HG03354 (cell line): Measurements from ENCODE around the gene REEP6.
"Not testable (repeated sequence)": the region's sequence is repeated elsewhere in the genome, so short reads cannot be mapped to it uniquely, and the experiment has no call there.

ENCODE experiments used
- ATAC-seq: cut with Tn5 transposase; IDR thresholded peaks from one replicate; pipeline ENCODE4 v1.9.1; 2021; ENCODE audit warnings: mild to moderate bottlenecking; ENCODE audit not compliant: unreplicated experiment, poor library complexity, severe bottlenecking

The REEP6 gene

GRCh38 chr19:1519802-1520201 lies 28.8 kb downstream of the REEP6 start:
- not testable (repeated sequence) for ATAC-seq

DNA sequence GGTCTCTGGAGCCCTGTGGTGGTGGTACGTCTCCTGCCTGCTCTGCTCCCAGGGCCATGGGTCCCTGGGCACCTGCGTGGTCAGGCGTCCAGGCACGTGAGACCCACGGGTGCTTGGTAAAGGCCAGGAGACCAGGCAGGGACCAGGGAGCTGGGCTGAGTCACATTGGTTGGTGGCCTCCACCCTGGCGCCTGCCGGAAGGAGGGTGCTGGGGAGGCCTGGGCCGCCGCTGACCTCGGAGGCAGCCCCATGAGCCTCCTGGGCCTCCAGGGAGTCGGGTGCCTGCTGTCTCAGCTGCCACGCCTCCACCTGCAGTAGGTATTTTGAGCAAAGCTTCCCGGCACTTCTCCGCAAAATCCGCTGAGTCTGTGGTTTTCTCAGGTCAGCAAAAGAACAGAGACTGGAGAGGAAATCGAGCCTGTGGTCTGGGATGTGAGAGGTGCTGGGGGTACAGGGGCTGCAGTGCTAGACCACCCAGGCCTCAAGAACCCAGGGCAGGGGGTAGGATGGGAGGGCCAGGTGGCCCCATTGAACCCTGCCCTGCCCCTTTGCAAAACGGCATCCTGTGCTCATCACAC lies 29.3 kb downstream of the REEP6 start:
- no peak for ATAC-seq

- ATAC-seq = no peak
These were observed 30.7 kb downstream of the REEP6 start for GRCh38 chr19:1521636-1522035.

GRCh38 chr19:1522061-1522460 lies 31.1 kb downstream of the REEP6 start:
- no peak for ATAC-seq

DNA sequence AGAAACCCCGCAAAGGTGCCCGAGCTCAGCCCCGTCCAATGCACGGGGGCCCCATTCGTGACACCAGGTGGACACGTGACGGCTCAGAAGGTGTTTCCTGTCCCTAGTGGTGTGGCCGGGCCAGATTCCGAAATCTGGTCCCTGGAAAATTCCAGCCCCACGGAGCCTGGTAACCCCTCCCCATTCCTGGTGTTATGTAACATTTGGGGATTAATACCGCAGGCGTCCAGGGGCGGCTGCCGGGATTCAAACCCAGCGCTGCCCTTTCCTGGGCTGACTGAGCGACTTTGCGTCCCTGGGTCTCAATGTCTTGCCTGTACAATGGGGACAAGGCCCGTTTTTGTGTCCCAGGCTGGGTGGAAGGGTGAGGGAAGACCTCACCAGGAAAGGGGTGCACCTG lies 31.9 kb downstream of the REEP6 start:
- no peak for ATAC-seq

DNA sequence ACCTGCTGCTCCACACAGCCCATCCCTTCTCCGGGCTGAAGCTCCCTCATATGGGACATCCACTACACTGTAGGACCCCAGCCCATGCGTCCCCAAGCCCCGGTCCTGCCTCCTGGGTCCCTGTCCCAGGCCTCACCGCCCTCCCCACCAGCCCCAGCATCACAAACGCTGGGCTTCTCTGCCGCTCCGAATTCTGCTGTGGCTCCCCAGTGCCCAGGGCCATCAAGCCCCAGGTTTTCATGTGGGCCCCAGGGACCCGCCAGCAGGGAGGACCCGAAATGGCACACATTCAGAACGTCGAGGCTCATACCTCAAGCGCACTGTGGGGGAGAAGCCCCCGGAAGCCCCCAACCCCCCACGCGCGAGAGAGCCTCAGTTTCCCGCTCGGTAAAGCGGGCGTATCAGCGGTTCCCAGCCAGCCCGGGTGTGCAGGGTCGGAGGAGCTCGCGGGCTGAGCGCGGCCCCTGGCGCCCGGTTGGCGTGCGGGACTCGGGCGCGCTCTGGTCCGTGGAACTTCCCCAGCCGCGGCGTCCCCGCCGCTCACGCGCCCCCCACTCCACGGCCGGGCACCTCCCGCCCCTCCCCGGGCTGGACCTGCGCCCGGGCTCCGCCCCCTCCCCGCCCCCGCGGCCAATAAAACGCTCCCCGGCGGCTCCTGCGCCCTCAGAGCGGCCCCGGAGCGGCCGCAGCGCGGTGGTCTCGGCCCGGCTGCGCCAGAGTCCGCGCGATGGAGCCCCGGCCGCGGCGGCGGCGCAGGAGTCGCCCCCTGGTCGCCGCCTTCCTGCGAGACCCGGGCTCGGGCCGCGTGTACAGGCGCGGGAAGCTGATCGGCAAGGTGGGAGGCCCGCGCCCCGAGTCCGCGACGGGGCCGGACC lies 32.7 kb downstream of the REEP6 start, which contains the start of gene PLK5:
Gene PLK5, plus strand, starts transcription at position 666 of the 875 bp plus-strand sequence. CDS start 2,920 bp downstream, outside the sequence.
- no peak for ATAC-seq

- no peak for ATAC-seq
These were observed 33.4 kb downstream of the REEP6 start for GRCh38 chr19:1524287-1524971.

- no peak for ATAC-seq
These were observed 34.0 kb downstream of the REEP6 start for GRCh38 chr19:1524972-1525325.

DNA sequence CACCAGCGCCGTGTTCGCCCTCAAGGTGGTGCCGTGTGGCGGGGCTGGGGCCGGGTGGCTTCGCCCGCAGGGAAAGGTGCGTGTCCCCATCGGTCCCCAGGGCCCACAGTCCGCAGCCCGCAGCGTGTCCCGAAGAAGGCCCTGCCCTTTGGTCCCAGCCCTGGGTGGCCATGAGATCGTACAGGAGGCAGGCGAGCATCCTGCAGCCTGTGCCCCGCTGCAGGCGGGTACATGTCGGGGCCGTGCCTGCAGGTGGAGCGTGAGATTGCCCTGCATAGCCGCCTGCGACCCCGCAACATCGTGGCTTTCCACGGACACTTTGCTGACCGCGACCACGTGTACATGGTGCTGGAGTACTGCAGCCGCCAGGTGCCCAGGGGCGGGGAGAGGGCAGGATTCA lies 34.4 kb downstream of the REEP6 start:
- no peak for ATAC-seq

DNA sequence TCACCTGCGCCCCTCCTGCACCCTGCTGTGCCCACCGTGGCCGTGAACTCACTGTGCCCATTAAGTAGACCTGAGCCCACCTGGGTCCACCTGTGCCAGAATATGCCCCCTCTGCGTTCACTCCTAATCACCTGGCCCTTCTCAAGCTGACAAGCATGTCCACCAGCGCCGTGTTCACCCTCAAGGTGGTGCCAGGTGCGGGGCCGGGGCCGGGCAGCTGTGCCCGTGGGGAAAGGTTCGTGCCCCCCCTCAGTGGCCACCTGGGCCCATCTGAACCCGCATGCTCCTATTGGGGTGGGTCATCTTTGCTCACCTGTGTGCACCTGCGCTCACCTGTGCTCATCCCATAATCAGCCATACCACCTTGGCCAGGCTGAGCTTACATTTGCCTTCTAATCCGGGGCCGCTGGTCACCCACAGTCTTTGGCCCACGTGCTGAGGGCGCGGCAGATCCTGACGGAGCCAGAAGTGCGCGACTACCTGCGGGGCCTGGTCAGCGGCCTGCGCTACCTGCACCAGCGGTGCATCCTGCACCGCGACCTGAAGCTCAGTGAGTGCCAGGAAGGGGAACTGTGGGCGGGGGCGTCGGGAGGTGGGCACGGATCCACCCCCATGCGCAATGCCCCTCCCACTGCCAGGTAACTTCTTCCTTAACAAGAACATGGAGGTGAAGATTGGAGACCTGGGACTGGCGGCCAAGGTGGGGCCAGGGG lies 35.2 kb downstream of the REEP6 start:
- ATAC-seq = no peak

DNA sequence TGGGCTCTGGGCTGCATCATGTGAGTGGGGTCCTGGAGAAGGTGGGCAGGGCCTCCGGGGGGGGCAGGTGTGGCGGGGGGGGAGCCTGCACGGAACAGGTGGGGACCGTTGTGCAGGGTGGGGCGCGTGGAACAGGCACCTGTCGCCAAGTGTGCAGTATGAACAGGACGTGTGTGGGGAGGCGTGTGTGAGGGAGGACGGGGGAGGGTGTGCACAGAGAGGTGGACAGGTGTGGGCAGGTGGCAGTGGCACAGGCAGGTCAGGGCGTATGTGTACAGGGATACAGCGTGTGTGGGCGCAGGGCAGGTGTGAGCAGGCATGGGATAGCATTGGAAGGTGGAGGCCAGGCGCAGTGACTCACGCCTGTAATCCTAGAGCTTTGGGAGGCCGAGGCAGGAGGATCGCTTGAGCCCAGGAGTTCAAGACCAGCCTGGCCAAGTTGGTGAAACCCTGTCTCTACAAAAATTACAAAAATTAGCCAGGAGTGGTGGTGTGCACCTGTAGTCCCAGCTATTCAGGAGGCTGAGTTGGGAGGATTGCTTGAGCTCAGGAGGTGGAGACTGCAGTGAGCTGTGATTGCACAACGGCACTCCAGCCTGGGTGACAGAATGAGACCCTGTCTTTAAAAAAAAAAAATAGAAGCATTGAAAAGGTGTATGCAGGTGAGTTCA lies 36.1 kb downstream of the REEP6 start:
- no peak for ATAC-seq

GRCh38 chr19:1527650-1528309 lies 36.8 kb downstream of the REEP6 start:
- ATAC-seq = no peak

DNA sequence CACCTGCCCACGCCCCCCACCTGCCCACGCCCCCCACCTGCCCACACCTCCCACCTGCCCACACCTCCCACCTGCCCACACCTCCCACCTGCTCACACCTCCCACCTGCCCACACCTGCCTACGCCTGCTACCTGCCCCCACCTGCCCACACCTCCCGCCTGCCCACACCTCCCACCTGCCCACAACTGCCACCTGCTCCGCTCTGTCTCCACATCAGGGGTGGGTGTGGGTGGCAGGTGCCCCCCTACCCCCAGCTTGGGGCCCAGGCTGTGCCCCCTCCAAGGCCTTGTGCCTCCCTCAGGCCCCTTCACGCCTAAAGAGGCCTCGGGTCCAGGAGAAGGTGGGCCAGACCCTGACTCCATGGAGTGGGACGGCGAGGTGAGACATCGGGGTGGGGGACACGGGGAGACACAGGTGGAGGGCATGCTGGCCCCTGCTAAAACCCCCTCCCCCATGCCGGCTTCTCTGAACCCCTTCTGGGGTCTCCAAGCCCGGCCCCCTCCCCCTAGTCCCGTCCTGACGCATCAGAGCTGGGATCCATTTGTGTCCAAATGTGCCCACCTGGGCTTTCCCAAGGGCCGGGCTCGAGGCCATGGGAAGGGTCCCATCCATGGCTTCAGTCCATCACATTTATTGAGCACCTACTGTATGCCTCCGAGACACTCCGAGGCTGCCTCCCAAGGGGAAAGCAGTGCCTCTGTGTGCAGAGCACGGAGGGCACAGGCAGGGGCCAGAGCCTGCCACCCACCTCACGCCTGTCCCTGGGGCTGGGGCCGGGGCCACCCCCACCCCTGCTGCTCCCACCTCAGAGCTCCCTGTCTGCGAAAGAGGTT lies 37.8 kb downstream of the REEP6 start:
- ATAC-seq = no peak

DNA sequence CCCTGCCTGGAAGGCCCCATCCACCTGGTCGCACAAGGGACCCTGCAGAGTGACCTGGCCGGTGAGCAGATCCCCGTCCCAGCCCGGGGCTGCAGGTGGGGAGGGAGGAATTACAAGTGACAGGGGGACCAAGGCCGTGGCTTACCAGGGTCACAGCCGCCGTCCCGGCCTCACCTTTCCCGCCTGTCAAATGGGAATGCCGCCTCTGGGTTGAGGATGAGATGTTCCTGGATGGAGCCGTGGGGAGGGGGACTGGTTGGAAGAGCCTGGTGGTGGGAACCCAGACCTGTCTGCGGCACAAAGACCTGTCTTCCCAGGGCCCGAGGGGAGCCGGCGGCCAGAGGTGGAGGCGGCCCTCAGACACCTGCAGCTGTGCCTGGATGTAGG lies 38.4 kb downstream of the REEP6 start:
- ATAC-seq = no peak

GRCh38 chr19:1530856-1531255 lies 39.9 kb downstream of the REEP6 start:
- ATAC-seq = not testable (repeated sequence)

DNA sequence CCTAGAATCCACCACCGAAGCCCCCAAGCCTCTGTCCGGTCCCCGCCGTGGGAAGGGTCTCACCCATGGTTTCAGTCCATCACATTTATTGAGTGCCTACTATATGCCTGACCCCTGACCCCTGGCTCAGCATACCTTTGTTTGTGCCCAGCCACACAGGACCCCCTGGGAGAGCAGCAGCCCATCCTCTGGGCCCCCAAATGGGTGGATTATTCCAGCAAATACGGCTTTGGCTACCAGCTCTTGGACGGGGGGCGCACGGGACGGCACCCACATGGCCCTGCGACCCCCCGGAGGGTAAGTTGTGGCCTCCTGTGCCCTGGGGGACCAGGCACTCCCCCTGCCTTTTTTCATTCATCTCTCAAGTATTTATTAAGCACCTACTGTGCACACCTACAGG lies 40.6 kb downstream of the REEP6 start:
- no peak for ATAC-seq

DNA sequence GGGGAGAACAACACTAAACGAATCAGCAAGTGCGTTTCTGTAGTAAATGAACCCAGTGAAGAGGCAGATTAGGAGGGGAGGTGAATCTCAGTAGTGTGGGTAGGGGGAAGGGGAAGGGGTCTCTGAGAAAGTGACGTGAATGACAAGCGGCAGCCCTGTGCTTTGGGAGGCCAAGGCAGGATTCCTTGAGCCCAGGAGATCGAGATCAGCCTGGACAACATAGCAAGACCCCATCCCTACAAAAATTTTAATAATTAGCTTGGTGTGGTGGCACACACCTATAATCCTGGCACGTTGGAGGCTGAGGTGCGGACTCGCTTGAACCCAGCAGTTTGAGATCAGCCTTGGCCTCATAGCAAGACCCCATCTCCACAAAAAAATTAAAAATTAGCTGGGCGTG lies 41.0 kb downstream of the REEP6 start:
- ATAC-seq = no peak

- no peak for ATAC-seq
These were observed 42.6 kb downstream of the REEP6 start for GRCh38 chr19:1533510-1534150.
